OCI-LY7 (cell line): ENCODE results near the gene GRIN2D. TPM values are rescaled to one million over a fixed set of nuclear protein-coding genes. Genes with fewer than 3 reads are reported as not detected.
"Not testable (repeated sequence)": the region's sequence is repeated elsewhere in the genome, so short reads cannot be mapped to it uniquely, and the experiment has no call there.

Experiments used
- BruUV-seq: library from RNA; stranded (reverse); fragments of 400-500 nt; replicated peaks from 2 replicates; lab custom pipeline; 2021; lab: Mats Ljungman, UMichigan
- CTCF ChIA-PET: fragments of 300-600 bp; sonication (Branson Sonifier 250); formaldehyde crosslinking; loops from one replicate; lab custom pipeline; 2022; ENCODE audit warnings: antibody characterized with exemption; ENCODE audit not compliant: unreplicated experiment; lab: Charles Lee
- POLR2A ChIA-PET: fragments of 300-600 bp; sonication (Branson Sonifier 250); formaldehyde crosslinking; loops from one replicate; lab custom pipeline; 2022; ENCODE audit warnings: antibody characterized with exemption; lab: Charles Lee
- DNase-seq: peaks from one replicate; pipeline ENCODE4 v3.0.0-alpha.2; 2015; ENCODE audit warnings: low spot score
- H2AFZ ChIP-seq: fragments of 200-600 bp; sonication (generic), shearing (Covaris generic); 2 replicates; pipeline ENCODE4 v1.6.1; 2014; ENCODE audit warnings: mild to moderate bottlenecking, antibody characterized with exemption, low read length, moderate library complexity
- H3K27ac ChIP-seq: fragments of 200-600 bp; sonication (generic); 2 replicates; pipeline ENCODE4 v1.5.1; 2014; ENCODE audit warnings: mixed run types, low read depth, mild to moderate bottlenecking, moderate library complexity, low read length, inconsistent platforms; ENCODE audit not compliant: poor library complexity, severe bottlenecking
- H3K36me3 ChIP-seq: fragments of 200-600 bp; sonication (generic); 2 replicates; pipeline ENCODE4 v1.6.1; 2014; ENCODE audit warnings: mild to moderate bottlenecking, antibody characterized with exemption, low read length, moderate library complexity, mixed read lengths; ENCODE audit not compliant: insufficient read depth
- H3K4me1 ChIP-seq: fragments of 200-600 bp; sonication (generic); 2 replicates; pipeline ENCODE4 v1.5.1; 2014; ENCODE audit warnings: mild to moderate bottlenecking, low read length; ENCODE audit not compliant: insufficient read depth, poor library complexity, severe bottlenecking
- H3K4me2 ChIP-seq: fragments of 200-600 bp; sonication (generic); 2 replicates; pipeline ENCODE4 v1.6.1; 2014; ENCODE audit warnings: mild to moderate bottlenecking, low read length
- H3K4me3 ChIP-seq: fragments of 200-600 bp; sonication (generic); 2 replicates; pipeline ENCODE4 v1.5.1; 2014; ENCODE audit warnings: mild to moderate bottlenecking, low read depth, low read length; ENCODE audit not compliant: poor library complexity, severe bottlenecking
- H3K79me2 ChIP-seq: fragments of 200-600 bp; sonication (generic); 2 replicates; pipeline ENCODE4 v1.6.1; 2016; ENCODE audit warnings: low read depth, mild to moderate bottlenecking, low read length, moderate library complexity, mixed read lengths; ENCODE audit not compliant: insufficient read depth
- H3K9me2 ChIP-seq: fragments of 200-600 bp; sonication (generic); 2 replicates; pipeline ENCODE4 v1.6.1; 2016; ENCODE audit warnings: mild to moderate bottlenecking, low read length, mixed read lengths; ENCODE audit not compliant: insufficient read depth
- H3K9me3 ChIP-seq: fragments of 200-600 bp; sonication (generic); 2 replicates; pipeline ENCODE4 v1.6.1; 2014; ENCODE audit warnings: mild to moderate bottlenecking, mixed run types, low read length, mixed read lengths
- H4K20me1 ChIP-seq: fragments of 200-600 bp; sonication (generic); 2 replicates; pipeline ENCODE4 v1.6.1; 2014; ENCODE audit warnings: mild to moderate bottlenecking, antibody characterized with exemption, low read length, moderate library complexity, mixed read lengths; ENCODE audit not compliant: insufficient read depth
- EZH2phosphoT487 ChIP-seq: fragments of 200-600 bp; sonication (generic); IDR thresholded peaks from 2 replicates; pipeline ENCODE4 v1.6.1; 2018; ENCODE audit warnings: low read depth, borderline replicate concordance, mild to moderate bottlenecking, mixed run types, antibody characterized with exemption, low read length, moderate library complexity, mixed read lengths
- intact Hi-C: fragments of 100-400 bp; cut with micrococcal nuclease; formaldehyde crosslinking; loops from one replicate; pipeline ENCODE4 v1.10.0; 2022; ENCODE audit not compliant: unreplicated experiment
- total RNA-seq, 2 experiments: library from RNA; depleted of rRNA in 1 of 2; stranded (reverse); fragments of >200 nt in 1 of 2; shearing (Covaris generic) in 1 of 2; gene quantifications; 2 replicates each; pipeline ENCODE4 v1.2.3, GENCODE V29; 2014 to 2022
- TF ChIP-seq, protein P1 (sequence below): fragments of 200-600 bp; sonication (generic); conservative IDR thresholded peaks from 2 replicates; pipeline ENCODE4 v1.5.1; 2014; ENCODE audit warnings: mild to moderate bottlenecking, antibody characterized with exemption, low read length, moderate library complexity, mixed read lengths

Gene GRIN2D
- total RNA-seq, 2 experiments from 2014 or later: 0.06 TPM; not detected in 1

DNA sequence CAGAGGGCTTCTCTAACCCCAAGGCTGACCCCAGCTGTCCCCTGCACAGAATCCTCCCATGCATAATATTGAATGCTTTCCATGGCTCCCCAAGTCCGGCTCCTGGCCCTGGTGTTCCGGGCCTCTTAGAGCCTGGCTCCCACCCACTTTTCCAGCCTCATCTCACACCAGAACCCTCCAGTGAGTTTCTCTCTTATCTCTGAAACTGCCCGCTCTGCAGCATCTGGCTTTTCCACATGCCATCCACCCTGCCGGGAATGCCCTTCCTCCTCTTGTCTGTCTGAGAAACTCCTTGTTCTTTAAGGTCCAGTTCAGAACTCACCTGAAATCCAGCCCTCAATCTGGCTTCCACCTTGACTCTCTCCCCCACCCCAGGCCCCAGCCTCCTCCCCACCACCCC, 22.5 kb upstream of the GRIN2D start:
- POLR2A ChIA-PET: no interaction called here
- CTCF ChIA-PET: no interaction called here
- no peak overlapping the region for H3K4me3 ChIP-seq
- no peaks in the 10 kb centered on the region for H3K9me3 ChIP-seq
- BruUV-seq: no TSS peak
- H3K4me1 ChIP-seq: no peaks in the 10 kb centered on the region
- intact Hi-C loops: no loop called here
- H3K79me2 ChIP-seq: no peaks in the 10 kb centered on the region
- DNase-seq: no peak
- H4K20me1 ChIP-seq: no peaks in the 10 kb centered on the region
- TF ChIP-seq, protein P1, sequence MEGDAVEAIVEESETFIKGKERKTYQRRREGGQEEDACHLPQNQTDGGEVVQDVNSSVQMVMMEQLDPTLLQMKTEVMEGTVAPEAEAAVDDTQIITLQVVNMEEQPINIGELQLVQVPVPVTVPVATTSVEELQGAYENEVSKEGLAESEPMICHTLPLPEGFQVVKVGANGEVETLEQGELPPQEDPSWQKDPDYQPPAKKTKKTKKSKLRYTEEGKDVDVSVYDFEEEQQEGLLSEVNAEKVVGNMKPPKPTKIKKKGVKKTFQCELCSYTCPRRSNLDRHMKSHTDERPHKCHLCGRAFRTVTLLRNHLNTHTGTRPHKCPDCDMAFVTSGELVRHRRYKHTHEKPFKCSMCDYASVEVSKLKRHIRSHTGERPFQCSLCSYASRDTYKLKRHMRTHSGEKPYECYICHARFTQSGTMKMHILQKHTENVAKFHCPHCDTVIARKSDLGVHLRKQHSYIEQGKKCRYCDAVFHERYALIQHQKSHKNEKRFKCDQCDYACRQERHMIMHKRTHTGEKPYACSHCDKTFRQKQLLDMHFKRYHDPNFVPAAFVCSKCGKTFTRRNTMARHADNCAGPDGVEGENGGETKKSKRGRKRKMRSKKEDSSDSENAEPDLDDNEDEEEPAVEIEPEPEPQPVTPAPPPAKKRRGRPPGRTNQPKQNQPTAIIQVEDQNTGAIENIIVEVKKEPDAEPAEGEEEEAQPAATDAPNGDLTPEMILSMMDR: no peak
- no peak for TF ChIP-seq EZH2phosphoT487
- no peak overlapping the region for H3K4me2 ChIP-seq
- no peaks in the 10 kb centered on the region for H3K9me2 ChIP-seq
- H2AFZ ChIP-seq: no peak overlapping the region
- no peaks in the 10 kb centered on the region for H3K36me3 ChIP-seq
- no peak overlapping the region for H3K27ac ChIP-seq

DNA sequence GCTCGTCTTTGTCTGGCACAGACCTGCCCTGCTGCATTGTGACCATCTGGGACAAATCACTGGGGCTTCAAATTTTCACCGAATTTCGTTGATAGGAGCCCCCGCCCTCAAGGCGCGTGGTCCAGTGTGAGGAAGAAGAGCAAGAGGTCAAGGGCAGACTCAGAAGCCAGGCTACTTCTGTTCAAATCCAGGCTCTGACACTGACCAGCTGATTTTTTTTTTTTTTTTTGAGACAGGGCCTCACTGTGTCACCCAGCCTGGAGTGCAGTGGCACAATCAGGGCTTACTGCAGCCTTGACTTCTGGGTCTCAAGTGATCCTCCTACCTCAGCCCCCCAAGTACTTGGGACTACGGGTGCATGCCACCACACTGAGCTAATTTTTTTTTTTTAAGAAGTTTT, 22.1 kb upstream of the GRIN2D start:
- H2AFZ ChIP-seq: no peak overlapping the region
- no peaks in the 10 kb centered on the region for H4K20me1 ChIP-seq
- no peak for TF ChIP-seq EZH2phosphoT487
- TF ChIP-seq, protein P1: no peak
- no peaks in the 10 kb centered on the region for H3K9me2 ChIP-seq
- H3K9me3 ChIP-seq: no peaks in the 10 kb centered on the region
- POLR2A ChIA-PET: no interaction called here
- H3K4me3 ChIP-seq: no peak overlapping the region
- no peak overlapping the region for H3K27ac ChIP-seq
- no peaks in the 10 kb centered on the region for H3K79me2 ChIP-seq
- DNase-seq: no peak
- no peak overlapping the region for H3K4me2 ChIP-seq
- intact Hi-C loops: no loop called here
- H3K36me3 ChIP-seq: no peaks in the 10 kb centered on the region
- no peaks in the 10 kb centered on the region for H3K4me1 ChIP-seq
- BruUV-seq: no TSS peak
- CTCF ChIA-PET: no interaction called here

DNA sequence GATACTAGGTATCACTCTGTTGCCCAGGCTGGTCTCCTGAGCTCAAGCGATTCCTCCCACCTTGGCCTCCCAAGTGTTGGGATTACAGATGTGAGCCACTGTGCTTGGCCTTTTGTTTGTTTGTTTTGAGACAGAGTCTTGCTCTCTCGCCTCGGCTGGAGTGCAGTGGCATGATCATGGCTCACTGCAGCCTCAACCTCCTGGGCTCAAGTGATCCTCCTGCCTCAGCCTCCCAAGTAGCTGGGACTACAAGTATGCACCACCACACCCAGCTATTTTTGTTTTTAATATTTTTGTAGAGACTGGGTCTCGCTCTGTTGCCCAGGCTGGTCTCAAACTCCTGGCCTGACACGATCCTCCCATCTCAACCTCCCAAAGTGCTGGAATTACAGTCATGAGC, 21.7 kb upstream of the GRIN2D start:
- H3K4me2 ChIP-seq, BruUV-seq, DNase-seq, intact Hi-C loops, H4K20me1 ChIP-seq, H2AFZ ChIP-seq, CTCF ChIA-PET, H3K4me1 ChIP-seq, H3K79me2 ChIP-seq, H3K9me2 ChIP-seq, H3K4me3 ChIP-seq, H3K9me3 ChIP-seq, H3K27ac ChIP-seq, H3K36me3 ChIP-seq, POLR2A ChIA-PET: not testable (repeated sequence)
